IMR-90 (cell line): Measurements from ENCODE around the gene BCL11A. TPM values are rescaled to one million over a fixed set of nuclear protein-coding genes. Genes with fewer than 3 reads are reported as not detected.

ENCODE experiments used
- ATAC-seq: fragments of 200-7000 bp; cut with Tn5 transposase; 2 replicates; pipeline ENCODE4 v1.9.1; 2020; ENCODE audit warnings: low read depth, mild to moderate bottlenecking, moderate library complexity
- BruUV-seq: library from RNA; stranded (reverse); fragments of 400-500 nt; replicated peaks from 2 replicates; lab custom pipeline; 2021; lab: Mats Ljungman, UMichigan
- CTCF ChIA-PET: fragments of 300-600 bp; formaldehyde crosslinking; extraction: SDS; loops from one replicate; lab custom pipeline; 2021; ENCODE audit warnings: antibody characterized with exemption; lab: Yijun Ruan, JAX
- POLR2A ChIA-PET: fragments of 300-600 bp; sonication (Branson Sonifier 250); formaldehyde crosslinking; loops from one replicate; lab custom pipeline; 2022; ENCODE audit warnings: antibody characterized with exemption; ENCODE audit not compliant: unreplicated experiment; lab: Charles Lee
- DNase-seq: peaks from one replicate; pipeline ENCODE4 v3.0.0; 2013
- H2AFZ ChIP-seq: replicated peaks from 2 replicates; pipeline ENCODE3; 2013; ENCODE audit warnings: low read length, mild to moderate bottlenecking; ENCODE audit not compliant: poor library complexity
- H2AK5ac ChIP-seq: 2 replicates; pipeline ENCODE4 v1.6.1; 2013; ENCODE audit warnings: low read depth, low read length, inconsistent platforms
- H2AK9ac ChIP-seq: replicated peaks from 2 replicates; pipeline ENCODE3; 2013; ENCODE audit warnings: mild to moderate bottlenecking, low read depth, low read length, moderate library complexity; ENCODE audit not compliant: poor library complexity
- H2BK120ac ChIP-seq: 2 replicates; pipeline ENCODE4 v1.6.1; 2013; ENCODE audit warnings: low read depth, low read length, inconsistent platforms
- H2BK15ac ChIP-seq: 3 replicates; pipeline ENCODE4 v1.6.1; 2013; ENCODE audit warnings: low read depth, low read length, inconsistent platforms
- H2BK20ac ChIP-seq: 2 replicates; pipeline ENCODE4 v1.6.1; 2013; ENCODE audit warnings: low read depth, mild to moderate bottlenecking, inconsistent platforms, low read length, moderate library complexity
- H2BK5ac ChIP-seq: 2 replicates; pipeline ENCODE4 v1.6.1; 2013; ENCODE audit warnings: mild to moderate bottlenecking, low read depth, low read length, inconsistent platforms; ENCODE audit not compliant: poor library complexity, severe bottlenecking
- H3K14ac ChIP-seq: replicated peaks from 2 replicates; pipeline ENCODE4 v1.6.1; 2013; ENCODE audit warnings: low read depth, low read length, inconsistent platforms
- H3K18ac ChIP-seq: 2 replicates; pipeline ENCODE4 v1.6.1; 2013; ENCODE audit warnings: low read depth, low read length, control low read depth
- H3K23ac ChIP-seq: 2 replicates; pipeline ENCODE4 v1.6.1; 2013; ENCODE audit warnings: low read depth, low read length, inconsistent platforms
- H3K27ac ChIP-seq: 2 replicates; pipeline ENCODE4 v1.5.1; 2013; ENCODE audit warnings: mild to moderate bottlenecking, control low read depth, low read length; ENCODE audit not compliant: insufficient read depth
- H3K27me3 ChIP-seq: 2 replicates; pipeline ENCODE4 v1.6.1; 2013; ENCODE audit warnings: low read length; ENCODE audit not compliant: control insufficient read depth, insufficient read depth
- H3K36me3 ChIP-seq: 2 replicates; pipeline ENCODE4 v1.6.1; 2013; ENCODE audit warnings: low read length, mixed read lengths; ENCODE audit not compliant: control insufficient read depth, insufficient read depth
- H3K4ac ChIP-seq: 2 replicates; pipeline ENCODE4 v1.6.1; 2013; ENCODE audit warnings: low read depth, low read length, inconsistent platforms
- H3K4me1 ChIP-seq: 2 replicates; pipeline ENCODE4 v1.6.1; 2013; ENCODE audit warnings: low read length, mixed read lengths; ENCODE audit not compliant: control insufficient read depth, insufficient read depth
- H3K4me2 ChIP-seq: 2 replicates; pipeline ENCODE4 v1.6.1; 2013; ENCODE audit warnings: low read depth, mild to moderate bottlenecking, control low read depth, low read length, moderate library complexity
- H3K4me3 ChIP-seq: 2 replicates; pipeline ENCODE4 v1.5.1; 2013; ENCODE audit warnings: low read depth, mild to moderate bottlenecking, control low read depth, low read length, moderate library complexity; ENCODE audit not compliant: insufficient read depth
- H3K56ac ChIP-seq: 2 replicates; pipeline ENCODE4 v1.6.1; 2013; ENCODE audit warnings: low read length, inconsistent platforms; ENCODE audit not compliant: insufficient read depth; ENCODE audit errors: extremely low read depth
- H3K79me1 ChIP-seq, 2 experiments: 2 replicates each; pipeline ENCODE4 v1.6.1; 2013; ENCODE audit warnings: low read length in 2 of 2, inconsistent platforms in 1 of 2, low read depth in 1 of 2
- H3K9ac ChIP-seq: 2 replicates; pipeline ENCODE4 v1.6.1; 2013; ENCODE audit warnings: low read depth, low read length, control low read depth
- H3K9me1 ChIP-seq: 2 replicates; pipeline ENCODE4 v1.6.1; 2013; ENCODE audit warnings: low read length, inconsistent platforms; ENCODE audit not compliant: insufficient read depth
- H3K9me3 ChIP-seq: 2 replicates; pipeline ENCODE4 v1.6.1; 2013; ENCODE audit warnings: low read length; ENCODE audit not compliant: control insufficient read depth, insufficient read depth
- H4K20me1 ChIP-seq: 2 replicates; pipeline ENCODE4 v1.6.1; 2013; ENCODE audit warnings: low read length, inconsistent platforms; ENCODE audit not compliant: insufficient read depth
- H4K5ac ChIP-seq: 2 replicates; pipeline ENCODE4 v1.6.1; 2013; ENCODE audit warnings: mild to moderate bottlenecking, low read depth, low read length, control low read depth
- H4K8ac ChIP-seq, 2 experiments: 2 replicates each; pipeline ENCODE4 v1.6.1; 2013; ENCODE audit warnings: low read depth in 2 of 2, low read length in 2 of 2, control low read depth in 1 of 2, inconsistent platforms in 1 of 2
- H4K91ac ChIP-seq: 2 replicates; pipeline ENCODE4 v1.6.1; 2013; ENCODE audit warnings: low read depth, low read length, inconsistent platforms; ENCODE audit not compliant: insufficient read depth
- BHLHE40 ChIP-seq: fragments of 150-350 bp; IDR thresholded peaks from 2 replicates; pipeline ENCODE4 v1.6.1; 2016; ENCODE audit warnings: mild to moderate bottlenecking, low read depth, low read length
- CEBPB ChIP-seq: IDR thresholded peaks from 2 replicates; pipeline ENCODE4 v1.6.1; 2012; ENCODE audit warnings: low read depth, low read length, improper control_type of control experiment
- CHD1 ChIP-seq: IDR thresholded peaks from 2 replicates; pipeline ENCODE4 v1.6.1; 2012; ENCODE audit warnings: low read depth, low read length, improper control_type of control experiment
- MXI1 ChIP-seq: IDR thresholded peaks from 2 replicates; pipeline ENCODE4 v1.6.1; 2012; ENCODE audit warnings: low read depth, mild to moderate bottlenecking, low read length, moderate library complexity, borderline replicate concordance
- POLR2A ChIP-seq: IDR thresholded peaks from 2 replicates; pipeline ENCODE4 v1.6.1; 2012; ENCODE audit warnings: mild to moderate bottlenecking, low read depth, low read length
- USF2 ChIP-seq: fragments of 150-350 bp; IDR thresholded peaks from 2 replicates; pipeline ENCODE4 v1.6.1; 2017; ENCODE audit warnings: mild to moderate bottlenecking, antibody characterized with exemption, low read length, low read depth
- WGBS, 2 experiments: methylation state at CpG; one replicate each; pipeline versions ENCODE4 v1.1.5 to v1.1.7; 2013; ENCODE audit warnings: missing lambda C conversion rate in 2 of 2; ENCODE audit not compliant: insufficient read length in 1 of 2; ENCODE audit errors: extremely low coverage in 2 of 2; 5-methylcytosine and 5-hydroxymethylcytosine counted together
- dilution Hi-C: fragments of 300-500 bp; cut with HindIII; formaldehyde crosslinking; loops from one replicate; pipeline ENCODE4 v1.14.3; 2018; ENCODE audit warnings: low sequenced_read_pairs; ENCODE audit not compliant: unreplicated experiment
- in situ Hi-C: fragments of 300-500 bp; cut with MboI; formaldehyde crosslinking; loops from 3 replicates; pipeline ENCODE4 v1.14.3; 2019; ENCODE audit warnings: low sequenced_read_pairs, inconsistent platforms, mixed read lengths
- intact Hi-C: fragments of 100-400 bp; cut with micrococcal nuclease; formaldehyde crosslinking; loops from 2 replicates; pipeline ENCODE4 v1.10.0; 2022
- polyA plus RNA-seq, 3 experiments: library from polyadenylated mRNA; depleted of rRNA; stranded (reverse); fragments of >200 nt; gene quantifications; 2 replicates each; pipeline ENCODE4 v1.2.3, GENCODE V29; 2012; ENCODE audit warnings: low replicate concordance in 1 of 3
- total RNA-seq: library from RNA; depleted of rRNA; stranded (reverse); fragments of >200 nt; gene quantifications from 2 replicates; pipeline ENCODE4 v1.2.3, GENCODE V29; 2012

BCL11A gene
- total and polyA plus RNA-seq, 2 of the 4 experiments (the other 2 are of a cell fraction): 1.0 to 1.1 TPM

GRCh38 chr2:60540074-60540473 lies 13.4 kb downstream of the BCL11A start:
- ChIA-PET POLR2A (no interaction called here), CTCF (no interaction called here)
- Histone ChIP-seq H3K9ac (no peak overlapping the region), H4K91ac (no peak overlapping the region), H4K5ac (no peak overlapping the region), H3K4me1 (no peaks in the 10 kb centered on the region; the same call in 1 of the 2 replicates), H3K79me1 (no peaks in the 10 kb centered on the region), H4K20me1 (no peaks in the 10 kb centered on the region), H3K4me2 (no peak overlapping the region), H3K27ac (no peak overlapping the region), H3K9me1 (no peaks in the 10 kb centered on the region), H3K9me3 (no peaks in the 10 kb centered on the region), H3K4ac (no peak overlapping the region), H2BK120ac (no peak overlapping the region), H2AK9ac (no peak overlapping the region), H3K56ac (no peak overlapping the region), H3K4me3 (no peak overlapping the region), H3K18ac (no peak overlapping the region), H3K23ac (no peak overlapping the region), H3K14ac (no peak overlapping the region), H2BK15ac (no peak overlapping the region), H2BK20ac (no peak overlapping the region), H3K27me3 (peaks cover 23% of the 10 kb centered on the region), H2AK5ac (no peak overlapping the region), H2BK5ac (no peak overlapping the region), H4K8ac (no peak overlapping the region), H3K36me3 (no peaks in the 10 kb centered on the region), H2AFZ (no peak overlapping the region)
- in situ Hi-C loops (no loop called here), dilution Hi-C loops (no loop called here), intact Hi-C loops (no loop called here)
- no peak for ATAC-seq
- TF ChIP-seq POLR2A (no peak), BHLHE40 (no peak), CEBPB (0 out of 2 replicates have a peak, but pooled peaks have one; percentile 32), USF2 (no peak), MXI1 (no peak), CHD1 (no peak)
- DNase-seq: no peak
- BruUV-seq: no TSS peak
- WGBS, 2 experiments: no CpG with 5 or more reads among the region's 2 CpGs
